HS-5 (cell line): ENCODE measurements around the gene DCAF12.
A peak's percentile ranks its signal among the peaks of the same experiment; 100 is the strongest.
"Not testable (repeated sequence)": the region's sequence is repeated elsewhere in the genome, so short reads cannot be mapped to it uniquely, and the experiment has no call there.

Source experiments
- DNase-seq: peaks from one replicate; pipeline ENCODE4 v3.0.0-alpha.2; 2012; ENCODE audit warnings: low read depth

Gene DCAF12

GRCh38 chr9:34126207-34127034 is at the start of gene DCAF12:
DCAF12 (minus strand) TSS chr9:34126698; CDS start chr9:34126431, 267 bp downstream.
- DNase-seq, result peak; percentile 64

GRCh38 chr9:34176089-34176488 is 49.6 kb upstream of the DCAF12 start:
- no peak for DNase-seq

DNA sequence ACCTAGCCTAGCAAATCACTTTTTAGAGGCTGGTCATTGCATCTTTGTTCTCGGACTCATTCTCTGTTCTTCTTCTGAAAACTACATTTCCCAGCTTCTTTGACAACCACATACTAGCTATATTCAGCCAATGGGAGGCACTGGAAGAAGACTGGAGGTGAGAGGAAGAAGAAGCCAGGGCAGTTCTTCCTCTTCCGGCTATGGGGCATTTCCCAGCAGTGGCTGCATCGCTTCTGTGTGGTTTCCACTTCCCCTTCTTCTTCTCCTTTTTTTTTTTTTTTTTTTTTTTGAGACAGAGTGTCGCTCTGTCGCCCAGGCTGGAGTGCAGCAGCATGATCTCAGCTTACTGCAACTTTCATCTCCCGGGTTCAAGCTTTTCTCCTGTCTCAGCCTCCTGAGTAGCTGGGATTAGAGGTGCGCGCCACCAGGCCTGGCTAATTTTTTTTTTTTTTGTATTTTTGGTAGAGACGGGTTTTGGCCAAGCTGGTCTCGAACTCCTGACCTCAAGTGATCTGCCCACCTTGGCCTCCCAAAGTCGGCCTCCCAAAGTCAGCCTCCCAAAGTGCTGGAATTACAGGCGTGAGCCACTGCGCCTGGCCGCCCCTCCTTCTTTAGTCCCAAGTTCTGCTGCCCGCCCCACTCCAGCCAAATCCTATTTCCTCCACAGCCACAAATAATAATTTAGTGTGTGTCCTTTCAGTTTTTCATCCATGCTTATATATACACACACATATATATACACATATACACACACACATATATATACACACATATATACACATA is 45.4 kb upstream of the DCAF12 start:
- DNase-seq, result no peak

GRCh38 chr9:34170237-34170991 is 43.9 kb upstream of the DCAF12 start:
- DNase-seq, result no peak

- no peak for DNase-seq
Measured at GRCh38 chr9:34169125-34169524, 42.6 kb upstream of the DCAF12 start.

DNA sequence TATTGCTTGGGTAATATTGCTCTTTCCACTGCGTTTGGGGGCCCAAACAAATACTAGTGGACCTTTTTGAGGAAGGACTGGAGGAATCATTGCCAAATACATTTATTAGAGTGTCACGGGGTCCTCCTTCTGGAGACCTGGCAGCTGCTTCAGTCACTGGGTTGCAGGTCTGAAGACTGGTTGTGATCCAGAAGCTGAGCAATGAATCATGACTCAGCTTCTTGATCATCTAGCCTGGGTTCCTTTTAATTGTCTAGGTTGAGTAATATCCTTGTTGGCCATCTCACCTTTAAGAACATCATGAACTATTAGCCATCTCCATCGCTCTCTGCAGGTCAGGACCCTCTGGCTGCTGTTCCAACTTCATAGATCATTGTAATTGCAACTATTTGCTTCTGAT is 36.9 kb upstream of the DCAF12 start:
- no peak for DNase-seq

DNA sequence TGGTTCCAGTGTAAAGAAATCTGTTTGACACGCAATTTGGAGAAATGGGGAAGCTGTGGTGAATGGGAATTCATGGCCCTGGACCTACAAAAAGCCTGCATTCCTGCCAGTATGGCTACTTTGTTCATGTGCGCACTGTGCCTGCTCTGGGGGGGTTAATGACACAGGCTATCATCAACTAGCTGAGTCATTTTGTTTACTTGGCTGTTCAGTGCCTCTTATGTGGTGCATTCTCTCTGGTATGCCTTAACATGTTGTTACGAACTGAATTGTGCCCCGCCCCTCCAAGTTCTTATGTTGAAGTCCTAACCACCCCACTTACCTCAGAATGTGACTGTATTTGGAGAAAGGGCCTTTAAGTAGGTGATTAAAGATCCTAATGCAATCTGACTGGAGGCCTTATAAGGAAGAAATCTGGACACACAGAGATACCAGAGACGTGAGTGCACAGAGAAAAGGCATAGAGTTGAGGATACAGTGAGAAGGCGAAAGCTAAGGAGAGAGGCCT is 31.9 kb upstream of the DCAF12 start:
- DNase-seq, result no peak

GRCh38 chr9:34157898-34158297 is 31.4 kb upstream of the DCAF12 start:
- no peak for DNase-seq

DNA sequence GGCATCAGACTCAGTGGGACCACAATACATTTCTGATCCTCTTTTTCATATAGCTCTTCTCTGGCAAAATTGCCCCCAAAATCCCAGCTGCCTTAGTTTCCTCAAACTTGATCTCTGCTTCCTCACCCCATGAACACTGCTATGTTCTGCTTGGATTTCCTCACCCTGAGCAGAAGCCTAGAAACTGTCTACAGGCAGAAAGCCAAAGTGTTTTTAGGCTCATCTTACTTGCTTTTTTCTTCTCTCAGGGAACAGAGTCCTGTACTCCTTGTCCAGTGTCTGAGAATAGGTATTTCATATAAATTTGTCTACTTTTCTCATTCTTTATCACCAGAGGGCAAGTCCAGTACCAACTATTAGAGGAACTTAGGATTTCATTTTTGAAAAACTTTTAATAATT is 30.8 kb upstream of the DCAF12 start:
- no peak for DNase-seq

DNA sequence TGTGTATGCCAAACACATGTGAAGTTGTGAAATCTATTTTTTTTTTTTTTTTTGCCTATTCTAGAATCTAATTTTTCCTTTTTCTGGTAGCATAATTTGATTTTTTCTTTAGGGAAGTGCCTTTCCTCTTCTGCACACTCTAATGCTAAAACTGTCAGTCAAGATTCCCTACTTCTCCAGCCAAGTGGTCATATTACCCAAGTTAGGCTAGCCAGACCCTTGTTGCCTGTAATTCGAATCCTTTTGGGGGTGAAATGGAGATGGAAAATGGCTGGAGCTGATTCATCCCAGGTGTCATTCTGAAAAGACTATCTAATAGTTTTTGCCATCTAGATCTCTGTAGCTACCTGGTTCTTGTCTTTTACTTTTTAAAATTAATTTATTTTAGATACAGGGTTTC is 27.6 kb upstream of the DCAF12 start:
- no peak for DNase-seq

- DNase-seq, result no peak
Measured at GRCh38 chr9:34151398-34151797, 24.9 kb upstream of the DCAF12 start.

GRCh38 chr9:34145165-34145564 is 18.7 kb upstream of the DCAF12 start:
- DNase-seq, result no peak

DNA sequence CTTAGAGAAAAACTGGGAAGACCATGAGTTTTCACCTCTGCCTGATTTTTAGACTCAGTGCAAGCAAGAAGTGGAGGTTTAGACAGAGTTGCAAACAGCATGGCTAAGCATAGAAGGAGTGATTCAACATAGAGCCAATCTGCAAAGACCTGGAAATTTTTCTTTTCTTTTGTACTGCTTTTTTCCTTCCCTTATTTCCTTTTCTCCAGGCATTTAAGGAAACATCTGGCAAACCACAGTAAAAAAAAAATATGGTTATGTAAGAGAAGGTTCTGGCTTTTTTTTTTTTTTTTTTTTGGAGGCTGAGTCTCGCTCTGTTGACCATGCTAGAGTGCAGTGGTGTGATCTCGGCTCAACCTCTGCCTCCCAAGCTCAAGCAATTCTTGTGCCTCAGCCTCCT is 16.6 kb upstream of the DCAF12 start:
- no peak for DNase-seq

- DNase-seq, result no peak
Measured at GRCh38 chr9:34140853-34141252, 14.4 kb upstream of the DCAF12 start.

- peak; percentile 42 for DNase-seq
Measured at GRCh38 chr9:34139477-34140146, 13.1 kb upstream of the DCAF12 start.

DNA sequence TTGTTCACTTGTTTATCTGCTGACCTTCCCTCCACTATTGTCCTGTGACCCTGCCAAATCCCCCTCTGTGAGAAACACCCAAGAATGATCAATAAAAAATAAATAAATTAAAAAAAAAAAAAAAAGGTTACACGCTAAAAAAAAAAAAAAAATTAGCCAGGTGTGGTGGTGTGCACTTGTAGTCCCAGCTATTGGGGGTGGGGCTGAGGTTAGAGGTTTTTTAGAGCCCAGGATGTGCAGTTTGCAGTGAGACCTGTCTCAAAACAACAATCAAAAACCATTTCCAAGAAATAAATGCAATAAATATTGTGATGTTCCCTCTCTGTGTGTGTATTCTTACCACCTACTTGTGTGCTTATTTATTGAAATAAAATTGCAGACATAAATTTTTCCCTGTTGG is 12.1 kb upstream of the DCAF12 start:
- DNase-seq, result not testable (repeated sequence)

DNA sequence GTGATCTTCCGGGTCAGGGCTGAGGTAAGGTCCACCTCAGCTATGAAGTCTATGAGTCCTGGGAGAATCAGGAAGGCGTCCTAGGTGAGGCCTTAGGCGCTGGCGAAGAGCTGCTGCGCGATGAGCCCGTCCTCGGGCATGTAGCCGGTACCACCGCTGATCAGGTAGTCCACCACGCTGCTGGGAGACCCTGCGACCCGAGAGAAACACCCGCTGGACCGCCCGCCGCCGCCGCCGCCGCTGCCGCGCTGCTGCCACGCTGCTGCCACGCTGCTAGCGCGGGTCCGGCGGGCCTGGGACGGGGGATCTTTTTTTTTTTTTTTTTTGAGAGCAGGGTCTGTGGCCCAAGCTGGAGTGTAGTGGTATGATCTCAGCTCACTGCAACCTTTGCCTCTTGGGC is 8.0 kb upstream of the DCAF12 start:
- DNase-seq, result no peak

DNA sequence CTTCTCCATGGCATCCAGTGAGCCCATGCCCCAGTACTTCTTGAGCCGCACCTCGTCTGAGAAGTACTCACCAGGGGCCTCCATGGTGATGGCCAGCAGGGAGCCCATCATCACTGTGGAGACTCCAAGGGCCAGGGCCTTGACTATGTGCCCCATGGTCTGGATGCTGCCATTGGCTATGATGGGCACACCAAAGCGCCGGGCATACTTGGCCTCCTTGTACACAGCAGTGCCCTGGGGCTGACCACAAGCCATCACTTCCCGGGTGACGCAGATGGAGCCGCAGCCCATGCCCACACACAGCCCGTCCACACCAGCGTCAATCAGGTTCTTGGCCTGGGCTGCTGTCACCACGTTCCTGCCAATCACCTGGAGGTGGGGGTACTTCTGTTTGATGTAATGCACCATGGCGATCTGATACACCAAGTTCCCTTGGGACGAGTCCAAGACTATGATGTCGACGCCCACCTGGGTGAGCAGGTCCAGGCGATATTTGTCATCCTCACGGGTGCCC is 7.0 kb upstream of the DCAF12 start:
- no peak for DNase-seq

GRCh38 chr9:34131571-34131970 is 5.1 kb upstream of the DCAF12 start:
- DNase-seq, result no peak

DNA sequence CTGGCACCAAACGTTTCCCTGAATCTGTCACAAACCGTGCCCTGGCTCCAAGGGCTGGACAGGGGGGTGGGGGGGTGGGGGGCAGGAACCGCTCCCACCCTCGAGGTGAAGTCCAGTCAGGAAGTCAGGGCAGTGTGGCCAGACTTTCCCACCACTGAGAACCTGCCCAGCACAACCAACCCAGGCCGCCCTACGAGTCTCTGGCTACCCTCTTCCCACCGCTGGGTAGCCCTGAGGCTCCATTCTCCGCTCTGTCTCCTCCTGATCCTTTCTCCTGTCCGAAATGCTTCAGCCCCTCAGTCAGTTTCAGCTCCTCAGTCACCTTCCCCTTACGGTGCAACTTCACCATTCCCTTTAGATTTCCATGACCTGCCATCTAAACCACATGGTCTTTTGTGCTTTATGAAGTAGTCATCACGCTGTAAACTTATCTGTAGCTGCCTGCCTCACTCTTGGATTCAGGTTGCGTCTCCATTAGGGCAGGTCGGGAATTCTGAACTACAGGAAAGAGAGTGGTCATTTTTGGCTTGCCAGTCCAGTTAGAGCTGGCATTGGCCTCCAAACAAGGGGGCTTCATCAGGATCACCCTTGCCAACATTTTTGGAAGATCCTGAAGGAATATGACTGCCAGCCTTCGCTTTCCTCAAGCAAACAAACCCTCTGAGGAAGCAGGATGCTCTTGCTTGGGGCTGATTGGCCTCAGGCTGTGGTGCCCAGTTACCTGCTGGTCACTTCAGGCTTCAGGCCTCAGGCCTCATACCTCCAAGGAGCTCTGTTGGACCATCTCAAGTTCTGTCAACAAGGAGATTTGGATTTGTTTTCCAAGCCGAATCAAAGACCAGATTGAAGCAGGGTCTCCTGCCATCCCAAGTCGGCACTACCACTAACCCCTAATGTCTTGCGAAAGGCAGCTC is 794 bp upstream of the DCAF12 start:
- no peak for DNase-seq
